NCI-H2029 (cell line): ENCODE data around the gene C20orf144.
A peak's percentile ranks its signal among the peaks of the same experiment; 100 is the strongest.

Experiments used
- DNase-seq: peaks from one replicate; lab custom pipeline; 2025; lab: John Stamatoyannopoulos, UW

The C20orf144 gene

DNA sequence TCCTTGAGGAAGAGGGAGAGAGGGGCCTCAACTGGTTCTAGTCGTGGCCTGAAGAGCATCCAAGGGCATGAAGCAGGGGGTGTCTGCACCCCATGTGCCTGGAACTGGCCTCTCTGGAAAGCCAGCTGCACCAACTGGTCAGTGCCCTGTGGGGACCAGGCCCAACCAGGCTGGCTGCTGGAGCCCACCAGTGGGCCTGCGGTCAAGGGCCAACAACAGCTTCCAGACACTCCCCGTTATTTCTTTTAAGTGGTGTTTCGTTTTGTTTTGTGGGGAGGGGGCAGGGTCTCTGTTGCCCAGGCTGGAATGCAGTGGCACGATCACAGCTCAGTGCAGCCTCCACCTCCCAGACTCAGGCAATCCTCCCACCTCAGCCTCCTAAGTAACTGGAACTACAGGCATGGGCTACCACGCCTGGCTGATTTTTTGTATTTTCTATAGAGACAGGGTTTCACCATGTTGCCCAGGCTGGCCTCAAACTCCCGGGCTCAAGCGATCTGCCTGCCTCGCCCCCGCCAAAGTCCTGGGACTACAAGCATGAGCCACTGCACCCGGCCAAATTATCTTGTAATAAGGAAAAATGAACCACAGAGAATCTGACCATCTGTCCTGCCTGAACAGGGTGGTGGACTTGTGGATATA, 11.9 kb upstream of the C20orf144 start:
- DNase-seq: no peak

- no peak for DNase-seq
Observed at GRCh38 chr20:33650753-33651561, 11.2 kb upstream of the C20orf144 start.

- no peak for DNase-seq
Observed at GRCh38 chr20:33651562-33652048, 10.5 kb upstream of the C20orf144 start.

GRCh38 chr20:33653218-33653899, 8.8 kb upstream of the C20orf144 start:
- DNase-seq: peak; percentile 76

- peak; percentile 98 for DNase-seq
Observed at GRCh38 chr20:33653900-33654596, 8.1 kb upstream of the C20orf144 start.

GRCh38 chr20:33654680-33655161, 7.4 kb upstream of the C20orf144 start:
- DNase-seq: no peak

GRCh38 chr20:33655164-33655563, 7.0 kb upstream of the C20orf144 start:
- no peak for DNase-seq

- no peak for DNase-seq
Observed at GRCh38 chr20:33656010-33656782, 5.9 kb upstream of the C20orf144 start.

DNA sequence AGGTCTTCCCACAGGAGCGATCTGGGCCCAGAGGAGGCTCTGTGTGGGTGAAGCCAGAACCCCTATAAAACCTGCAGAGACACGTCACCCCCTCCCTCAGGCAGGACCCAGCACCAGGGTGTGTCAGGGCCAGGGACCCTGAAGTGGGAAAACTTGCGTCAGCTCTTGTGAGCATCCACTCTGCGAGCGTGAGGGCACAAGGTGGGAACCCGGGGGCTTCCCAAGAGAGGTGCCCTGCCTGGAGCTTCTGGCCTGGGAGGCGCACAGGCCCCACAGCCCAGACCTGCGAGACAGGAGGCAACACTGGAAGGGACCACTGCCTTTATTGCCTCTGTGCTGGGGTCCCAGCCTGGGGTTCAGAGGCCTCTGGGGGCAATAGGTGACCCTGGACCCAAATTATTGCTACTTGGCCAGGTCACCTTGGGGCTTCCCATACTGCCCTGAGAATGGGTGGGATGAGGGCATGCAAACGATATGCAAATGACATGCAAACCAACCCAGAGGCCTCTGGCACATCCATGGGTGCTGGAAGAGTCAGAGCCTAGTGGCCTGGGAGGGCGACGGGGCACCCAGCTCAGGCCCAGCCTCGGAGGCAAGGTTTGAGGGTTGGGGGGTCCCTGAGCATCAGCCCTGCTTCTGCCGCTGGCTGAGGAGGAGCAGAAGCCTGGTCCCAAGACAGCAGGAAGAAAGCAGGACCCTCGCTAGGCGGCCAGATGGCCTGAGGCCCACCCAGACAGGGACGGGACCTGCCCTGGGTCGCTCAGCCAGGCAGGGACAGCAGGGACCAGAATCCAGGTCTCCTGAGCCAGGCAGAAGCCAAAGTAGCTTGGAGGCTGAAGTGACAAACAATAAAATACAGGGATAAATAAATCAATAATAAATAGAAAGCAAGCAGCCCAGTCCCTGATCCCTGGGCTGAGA, 5.1 kb upstream of the C20orf144 start:
- no peak for DNase-seq

DNA sequence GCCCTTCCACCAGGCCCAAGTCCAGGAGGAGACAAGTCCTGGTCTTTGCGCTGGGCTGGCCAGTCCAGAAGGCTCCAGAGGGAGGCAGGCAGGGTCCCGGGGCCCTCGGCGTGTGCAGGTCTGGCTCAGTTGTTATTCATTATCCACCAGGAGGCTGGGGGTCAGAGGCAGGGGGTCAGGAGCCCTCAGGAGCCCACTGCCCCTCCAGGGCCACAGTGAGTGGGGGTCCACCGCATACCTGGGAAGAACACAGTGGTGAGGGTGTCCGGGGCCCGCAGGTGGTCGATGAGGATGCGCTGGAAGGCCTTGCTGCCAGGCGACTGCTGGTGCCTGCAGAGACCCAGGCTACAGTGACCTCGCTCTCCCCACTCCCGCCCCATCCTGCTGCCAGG, 4.4 kb upstream of the C20orf144 start:
- DNase-seq: no peak

GRCh38 chr20:33658510-33658909, 3.6 kb upstream of the C20orf144 start:
- DNase-seq: no peak

DNA sequence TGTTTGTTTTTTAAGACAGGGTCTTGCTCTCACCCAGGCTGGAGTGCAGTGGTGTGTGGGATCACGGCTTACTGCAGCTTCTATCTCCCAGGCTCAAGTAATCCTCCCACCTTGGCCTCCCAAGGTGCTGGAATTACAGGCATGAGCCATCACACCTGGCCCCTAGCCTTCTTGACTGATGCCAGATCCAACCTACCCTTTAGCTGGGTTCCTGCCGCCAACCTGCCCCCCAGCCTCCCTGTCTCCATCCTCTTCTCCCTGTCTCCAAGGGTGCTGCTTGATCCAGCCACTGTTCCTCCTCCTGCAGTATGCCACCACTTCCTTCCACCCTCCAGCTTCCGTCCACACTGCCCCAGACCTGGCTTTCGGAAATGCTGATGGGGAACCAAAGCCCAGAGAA, 3.2 kb upstream of the C20orf144 start:
- no peak for DNase-seq

- DNase-seq: no peak
Observed at GRCh38 chr20:33659341-33660034, 2.6 kb upstream of the C20orf144 start.

GRCh38 chr20:33660035-33660684, 2.0 kb upstream of the C20orf144 start:
- DNase-seq: no peak

DNA sequence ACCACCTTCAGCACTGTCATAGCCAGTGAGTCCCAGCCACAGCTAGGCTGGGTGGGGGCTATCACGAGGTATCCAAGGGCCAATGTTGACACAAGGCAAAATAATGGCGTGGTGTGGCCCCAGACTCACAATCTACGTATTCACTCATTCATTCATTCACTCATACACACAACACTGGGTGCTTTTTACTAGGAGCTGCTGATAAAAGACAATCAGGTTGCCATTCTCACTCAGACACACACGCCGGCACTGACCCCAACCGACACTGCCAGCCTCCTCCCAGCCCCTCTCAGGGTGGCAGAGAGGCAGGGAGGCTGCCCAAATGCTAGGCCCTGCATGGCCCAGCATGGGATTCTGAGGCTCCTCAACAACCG, 1.5 kb upstream of the C20orf144 start:
- no peak for DNase-seq

DNA sequence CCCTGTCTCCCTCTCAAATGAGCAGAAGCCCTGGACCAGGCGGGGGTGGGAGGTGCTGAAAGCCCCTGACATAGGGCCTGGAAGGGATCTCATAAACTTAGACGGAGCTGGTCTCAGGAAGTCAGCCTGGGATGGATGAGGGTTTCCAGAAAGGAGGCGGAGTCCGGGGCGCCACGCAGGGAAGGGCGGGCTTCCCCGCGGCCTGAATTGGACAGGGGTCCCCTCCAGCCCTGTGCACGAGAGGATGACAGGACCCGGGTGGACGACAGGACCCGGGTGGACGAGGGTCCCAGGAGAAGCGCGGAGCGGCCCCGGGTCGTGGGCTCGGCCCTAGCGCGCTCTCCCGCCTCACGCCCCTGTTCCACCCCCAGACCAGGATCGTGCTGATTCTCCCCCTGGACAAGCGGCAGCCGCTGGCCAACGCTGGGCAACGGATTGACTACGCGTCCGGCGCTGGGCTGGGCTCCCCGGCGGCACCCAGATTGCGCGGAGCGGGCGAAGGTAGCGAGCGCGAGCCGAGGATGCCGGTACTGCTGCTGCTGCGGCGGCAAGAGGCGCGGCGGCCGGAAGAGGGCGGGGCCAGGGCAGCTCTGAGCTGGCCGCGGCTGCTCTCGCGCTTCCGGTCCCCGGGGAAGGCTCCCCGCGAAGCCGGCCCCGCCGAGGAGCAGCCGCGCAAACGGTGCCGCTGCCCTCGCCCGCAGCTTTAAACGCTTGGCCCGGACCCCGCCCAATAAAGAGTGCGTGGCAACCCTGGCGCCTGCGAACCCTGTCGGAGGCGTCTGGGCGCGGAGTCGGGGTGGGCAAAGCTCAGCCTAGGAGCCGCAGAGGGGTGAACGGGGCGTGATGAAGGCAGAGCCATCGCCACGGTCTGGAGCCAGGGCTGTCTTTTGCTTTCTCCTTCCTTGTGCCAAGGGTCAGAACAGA, 1.3 kb downstream of the C20orf144 start:
- peak; percentile 72 for DNase-seq

- DNase-seq: no peak
Observed at GRCh38 chr20:33664085-33664761, 2.1 kb downstream of the C20orf144 start.
